Upper lobe of left lung (tissue), 6 donors: ENCODE measurements around the gene ITM2C. TPM values are rescaled to one million over a fixed set of nuclear protein-coding genes. Genes with fewer than 3 reads are reported as not detected.

Source experiments
- ATAC-seq, 2 donors: fragments of 200-7000 bp; cut with Tn5 transposase; one replicate each; pipeline ENCODE4 v1.9.1; 2022; ENCODE audit warnings: mild to moderate bottlenecking in 2 of 2, moderate library complexity in 2 of 2; ENCODE audit not compliant: low FRiP score in 2 of 2
- DNase-seq, 2 donors: peaks; one replicate each; pipeline ENCODE4 v3.0.0-alpha.2; 2019 to 2020
- H3K27ac ChIP-seq, 4 donors: fragments of 200-600 bp; sonication (generic); one replicate each; pipeline ENCODE4 v1.5.1; 2016 to 2019
- H3K27me3 ChIP-seq, 4 donors: fragments of 200-600 bp; sonication (generic); one replicate each; pipeline ENCODE4 v1.5.1; 2017 to 2019
- H3K36me3 ChIP-seq, 4 donors: fragments of 200-600 bp; sonication (generic); one replicate each; pipeline ENCODE4 v1.5.1; 2016 to 2019
- H3K4me1 ChIP-seq, 4 donors: fragments of 200-600 bp; sonication (generic); one replicate each; pipeline ENCODE4 v1.5.1; 2018 to 2019
- H3K4me3 ChIP-seq, 4 donors: fragments of 200-600 bp; sonication (generic); one replicate each; pipeline ENCODE4 v1.5.1; 2017 to 2019; ENCODE audit warnings: mild to moderate bottlenecking in 2 of 4, moderate library complexity in 1 of 4
- H3K9me3 ChIP-seq, 4 donors: fragments of 200-600 bp; sonication (generic); one replicate each; pipeline ENCODE4 v1.5.1; 2018 to 2019
- EP300 ChIP-seq, 4 donors: sonication (generic); formaldehyde crosslinking; IDR thresholded peaks; one replicate each; pipeline ENCODE4 v1.5.1; 2017; ENCODE audit warnings: antibody characterized with exemption in 4 of 4, control low read depth in 2 of 4
- POLR2A ChIP-seq, 4 donors: fragments of 450-650 bp; IDR thresholded peaks; one replicate each; pipeline ENCODE4 v1.5.1; 2016 to 2017; ENCODE audit warnings: antibody characterized with exemption in 4 of 4, mild to moderate bottlenecking in 2 of 4
- POLR2AphosphoS5 ChIP-seq, 2 donors: sonication (generic); formaldehyde crosslinking; IDR thresholded peaks; one replicate each; pipeline ENCODE4 v1.5.1; 2017; ENCODE audit warnings: antibody characterized with exemption in 2 of 2
- WGBS, 2 donors: methylation state at CpG; one replicate each; pipeline ENCODE4 v1.1.5; 2017 to 2018; 5-methylcytosine and 5-hydroxymethylcytosine counted together
- total RNA-seq, 6 donors: library from RNA; depleted of rRNA in 4 of 6; stranded (reverse); fragments of >200 nt in 4 of 6; gene quantifications; one replicate each; pipeline versions ENCODE4 v1.1.0 to v1.2.1, GENCODE V29; 2016 to 2021
- TF ChIP-seq, protein P1 (sequence below), 6 experiments: fragments of 450-650 bp in 4 of 6; fragments of 200-600 bp in 2 of 6; sonication (generic) in 2 of 6; IDR thresholded peaks; one replicate each; pipeline ENCODE4 v1.5.1; 2016 to 2019; ENCODE audit warnings: antibody characterized with exemption in 6 of 6
- donor health status: DM: no; HTN: no; CAD: no; lungs with moderate emphysema.
- donor health status: DM: no; HTN: yes; CAD: no; lungs with severe emphysema.

Gene ITM2C
- total RNA-seq, 6 donors from 2014 or later = 19.9 to 40.4 (median 25.6) TPM

DNA sequence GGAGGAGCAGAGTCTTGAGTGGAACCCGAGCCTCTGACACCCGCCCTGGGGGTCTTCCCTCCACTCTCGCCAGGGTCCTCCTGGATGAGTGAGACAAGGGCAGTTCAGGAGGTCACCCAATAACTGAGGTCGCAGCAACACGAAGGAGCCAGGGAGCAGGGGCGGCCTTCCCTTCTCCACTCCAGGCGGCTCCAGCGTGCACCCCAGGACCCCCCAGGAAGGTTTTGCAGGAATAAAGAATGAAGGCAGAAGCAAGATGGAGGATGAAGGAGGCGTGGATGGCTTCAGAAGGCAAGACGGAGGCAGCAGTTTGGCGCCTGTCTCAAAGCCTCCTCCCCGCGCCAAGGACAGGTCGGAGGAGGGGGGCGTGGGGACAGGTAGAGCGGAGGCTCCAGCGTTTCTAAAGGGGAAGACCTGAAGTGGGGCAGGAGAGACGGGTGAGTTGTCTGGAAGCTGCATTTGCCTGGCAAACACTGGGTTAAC, 579 bp upstream of the ITM2C start:
- ATAC-seq (no peak), DNase-seq (no peak)
- H3K27me3 ChIP-seq = peaks cover 0 to 11% (median 3%) of the 10 kb centered on the region in 4 donors
- TF ChIP-seq POLR2AphosphoS5 (IDR thresholded peaks at IDR 0.05) = no peak
- 35 to 39% methylated on average over 14 to 18 of the region's 18 CpGs for WGBS, 2 donors
- H3K9me3 ChIP-seq = no peaks in the 10 kb centered on the region
- no peaks in the 10 kb centered on the region for H3K36me3 ChIP-seq
- H3K4me3 ChIP-seq = peak overlapping the region in 3 of 4 donors; percentile 69 to 74 (median 74)
- peaks cover 12 to 29% (median 23%) of the 10 kb centered on the region in 4 donors for H3K4me1 ChIP-seq
- H3K27ac ChIP-seq = no peak overlapping the region

DNA sequence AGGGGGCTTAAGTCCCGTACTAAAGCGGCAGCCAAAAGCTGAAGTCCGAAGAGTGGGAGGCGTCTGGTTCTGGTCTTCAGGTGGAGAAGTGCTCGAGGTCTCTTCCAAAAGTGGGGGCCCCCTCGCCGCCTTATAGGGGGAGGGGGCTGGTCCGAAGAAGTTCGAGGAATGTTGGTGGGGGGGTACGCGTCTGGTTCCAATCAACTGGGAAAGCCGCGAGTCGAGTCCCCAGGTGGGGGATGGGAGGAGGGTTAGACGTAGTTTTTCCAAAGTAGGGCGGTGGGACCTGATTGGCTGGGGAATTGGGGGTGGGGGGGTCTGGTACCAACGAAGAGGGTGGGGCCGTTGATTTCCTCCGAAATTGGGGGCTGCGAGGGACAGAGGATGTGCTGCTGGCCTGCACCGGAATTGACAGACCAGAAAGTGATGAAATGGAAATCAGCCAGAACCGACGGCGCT, 594 bp downstream of the ITM2C start:
- TF ChIP-seq POLR2AphosphoS5 (IDR thresholded peaks at IDR 0.05) (no peak), POLR2A (IDR thresholded peaks at IDR 0.05) (no peak), EP300 (IDR thresholded peaks at IDR 0.05) (no peak)
- TF ChIP-seq, protein P1, sequence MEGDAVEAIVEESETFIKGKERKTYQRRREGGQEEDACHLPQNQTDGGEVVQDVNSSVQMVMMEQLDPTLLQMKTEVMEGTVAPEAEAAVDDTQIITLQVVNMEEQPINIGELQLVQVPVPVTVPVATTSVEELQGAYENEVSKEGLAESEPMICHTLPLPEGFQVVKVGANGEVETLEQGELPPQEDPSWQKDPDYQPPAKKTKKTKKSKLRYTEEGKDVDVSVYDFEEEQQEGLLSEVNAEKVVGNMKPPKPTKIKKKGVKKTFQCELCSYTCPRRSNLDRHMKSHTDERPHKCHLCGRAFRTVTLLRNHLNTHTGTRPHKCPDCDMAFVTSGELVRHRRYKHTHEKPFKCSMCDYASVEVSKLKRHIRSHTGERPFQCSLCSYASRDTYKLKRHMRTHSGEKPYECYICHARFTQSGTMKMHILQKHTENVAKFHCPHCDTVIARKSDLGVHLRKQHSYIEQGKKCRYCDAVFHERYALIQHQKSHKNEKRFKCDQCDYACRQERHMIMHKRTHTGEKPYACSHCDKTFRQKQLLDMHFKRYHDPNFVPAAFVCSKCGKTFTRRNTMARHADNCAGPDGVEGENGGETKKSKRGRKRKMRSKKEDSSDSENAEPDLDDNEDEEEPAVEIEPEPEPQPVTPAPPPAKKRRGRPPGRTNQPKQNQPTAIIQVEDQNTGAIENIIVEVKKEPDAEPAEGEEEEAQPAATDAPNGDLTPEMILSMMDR (IDR thresholded peaks at IDR 0.05) = no peak
- Histone ChIP-seq H3K36me3 (no peaks in the 10 kb centered on the region), H3K27ac (peak overlapping the region in 3 of 4 donors; percentile 44 to 72 (median 50)), H3K27me3 (peaks cover 0 to 11% (median 3%) of the 10 kb centered on the region in 4 donors), H3K4me1 (peaks cover 16 to 35% (median 24%) of the 10 kb centered on the region in 4 donors), H3K4me3 (peak overlapping the region; percentile 56 to 74 (median 72)), H3K9me3 (no peaks in the 10 kb centered on the region)
- 2 to 4% methylated on average over 23 of the region's 24 CpGs for WGBS, 2 donors
- ATAC-seq (no peak), DNase-seq (no peak)

DNA sequence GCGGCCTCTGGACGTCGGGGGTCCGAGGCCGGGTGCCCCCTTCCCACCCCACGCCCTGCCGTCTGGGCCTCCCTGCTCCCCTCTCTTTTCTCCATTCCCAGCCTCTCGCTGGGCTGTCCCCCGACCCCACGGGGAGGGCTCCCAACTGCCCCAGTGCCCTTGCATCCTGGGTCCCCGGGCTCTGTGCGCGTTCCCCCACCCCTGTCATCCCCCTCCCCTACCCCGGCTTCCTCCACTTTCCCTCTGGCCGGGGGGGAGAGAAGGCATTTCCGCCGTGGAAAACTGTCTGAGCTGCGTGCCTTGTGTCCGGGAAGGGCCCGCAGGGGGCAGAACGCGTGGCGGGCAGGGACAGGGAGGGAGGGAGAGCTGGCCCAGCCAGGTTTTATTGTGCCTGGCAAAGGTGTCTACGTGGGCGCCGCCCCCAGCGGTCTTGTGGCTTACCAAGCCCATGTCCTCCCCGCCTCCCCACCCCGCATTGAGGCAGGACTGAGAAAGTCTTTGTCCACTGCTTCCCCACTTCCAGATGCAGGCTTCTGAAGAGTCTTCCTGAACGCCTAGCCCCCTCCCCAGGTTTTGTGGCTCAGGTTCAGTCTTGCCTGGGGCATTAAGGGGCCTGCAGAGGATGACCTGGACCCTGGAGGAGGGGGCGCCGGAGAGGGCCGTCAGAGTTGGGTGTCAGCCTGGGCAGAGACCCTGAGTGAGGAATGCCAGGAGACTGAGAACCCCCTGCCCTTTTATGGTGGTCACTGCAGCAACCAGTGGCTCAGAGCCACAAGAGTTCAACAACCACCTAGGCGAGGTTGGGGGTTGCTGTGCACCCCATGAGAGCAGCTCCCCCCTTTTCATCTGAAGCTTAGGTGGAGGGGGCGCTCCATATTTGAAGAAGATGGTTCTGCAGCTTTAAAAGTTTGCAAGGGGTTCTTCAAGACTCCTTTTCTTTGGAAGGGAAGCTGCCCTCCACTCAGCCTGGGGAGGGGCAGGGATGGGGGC, 1.3 kb downstream of the ITM2C start:
- ATAC-seq = peak in 1 of 2 donors; percentile 11

DNA sequence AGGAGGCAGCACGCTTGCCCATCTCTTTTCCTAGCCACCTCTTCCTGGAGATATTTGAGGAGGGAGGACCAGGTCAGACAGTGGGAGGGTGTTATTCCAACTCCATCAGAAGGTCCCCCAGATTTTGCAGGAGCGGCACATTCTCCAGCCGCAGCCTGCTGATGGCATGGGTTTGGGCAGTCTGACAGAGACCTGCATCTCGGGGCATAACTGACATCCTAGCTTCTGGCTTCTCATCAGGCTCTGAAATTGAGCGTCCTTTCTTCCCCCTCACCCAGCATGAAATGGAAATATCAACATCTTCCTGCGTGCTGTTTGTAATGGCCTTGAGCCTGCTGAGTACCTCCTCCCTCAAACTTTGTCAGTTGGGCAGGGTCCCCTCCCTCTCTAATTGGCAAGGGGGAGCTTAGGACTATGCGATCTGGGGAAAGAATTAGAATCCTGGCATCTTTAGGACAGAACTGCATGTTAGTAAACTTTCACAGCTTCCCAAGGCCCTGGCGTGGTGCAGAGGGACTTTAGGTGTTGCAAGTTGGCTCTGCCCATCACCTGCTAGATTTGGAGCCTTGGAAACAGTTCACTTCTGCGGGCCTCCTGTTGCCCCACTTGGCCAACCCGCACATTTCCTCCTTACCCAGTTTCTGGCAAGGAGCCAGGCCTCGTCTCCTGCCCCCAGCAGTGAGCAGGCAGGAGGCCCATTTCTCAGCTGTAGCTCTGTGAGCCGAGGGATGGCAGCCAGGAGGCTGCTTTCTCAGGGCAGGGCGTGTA, 2.2 kb downstream of the ITM2C start:
- Histone ChIP-seq H3K36me3 (no peaks in the 10 kb centered on the region), H3K27me3 (peaks cover 0 to 11% (median 3%) of the 10 kb centered on the region in 4 donors), H3K27ac (no peak overlapping the region), H3K9me3 (no peaks in the 10 kb centered on the region), H3K4me1 (peaks cover 17 to 40% (median 25%) of the 10 kb centered on the region in 4 donors), H3K4me3 (no peak overlapping the region)
- no peak for ATAC-seq
- no peak for TF ChIP-seq POLR2AphosphoS5 (IDR thresholded peaks at IDR 0.05)
- TF ChIP-seq, protein P1 (IDR thresholded peaks at IDR 0.05) = no peak
- no peak for TF ChIP-seq EP300 (IDR thresholded peaks at IDR 0.05)
- TF ChIP-seq POLR2A (IDR thresholded peaks at IDR 0.05) = no peak
- peak in 1 of 2 donors; percentile 35 for DNase-seq
- 35 to 46% methylated on average over 12 of the region's 13 CpGs for WGBS, 2 donors

More for the DNA sequence above, 1.3 kb downstream of the ITM2C start:
- 17 to 29% methylated on average over 19 to 35 of the region's 35 CpGs for WGBS, 2 donors
- Histone ChIP-seq H3K4me1 (peaks cover 17 to 40% (median 25%) of the 10 kb centered on the region in 4 donors), H3K4me3 (peak overlapping the region; percentile 8 to 74 (median 72)), H3K27ac (peak overlapping the region in 3 of 4 donors; percentile 44 to 72 (median 50)), H3K9me3 (no peaks in the 10 kb centered on the region), H3K36me3 (no peaks in the 10 kb centered on the region), H3K27me3 (peaks cover 0 to 11% (median 3%) of the 10 kb centered on the region in 4 donors)
- peak in 1 of 2 donors; percentile 78 for DNase-seq
- TF ChIP-seq POLR2A (IDR thresholded peaks at IDR 0.05) (no peak), EP300 (IDR thresholded peaks at IDR 0.05) (no peak), POLR2AphosphoS5 (IDR thresholded peaks at IDR 0.05) (no peak)
- TF ChIP-seq, protein P1 (IDR thresholded peaks at IDR 0.05) = no peak
